Measurements from ENCODE around the gene SLC28A1.
"Not testable (repeated sequence)": the region's sequence is repeated elsewhere in the genome, so short reads cannot be mapped to it uniquely, and the experiment has no call there.

The SLC28A1 gene, protein sequence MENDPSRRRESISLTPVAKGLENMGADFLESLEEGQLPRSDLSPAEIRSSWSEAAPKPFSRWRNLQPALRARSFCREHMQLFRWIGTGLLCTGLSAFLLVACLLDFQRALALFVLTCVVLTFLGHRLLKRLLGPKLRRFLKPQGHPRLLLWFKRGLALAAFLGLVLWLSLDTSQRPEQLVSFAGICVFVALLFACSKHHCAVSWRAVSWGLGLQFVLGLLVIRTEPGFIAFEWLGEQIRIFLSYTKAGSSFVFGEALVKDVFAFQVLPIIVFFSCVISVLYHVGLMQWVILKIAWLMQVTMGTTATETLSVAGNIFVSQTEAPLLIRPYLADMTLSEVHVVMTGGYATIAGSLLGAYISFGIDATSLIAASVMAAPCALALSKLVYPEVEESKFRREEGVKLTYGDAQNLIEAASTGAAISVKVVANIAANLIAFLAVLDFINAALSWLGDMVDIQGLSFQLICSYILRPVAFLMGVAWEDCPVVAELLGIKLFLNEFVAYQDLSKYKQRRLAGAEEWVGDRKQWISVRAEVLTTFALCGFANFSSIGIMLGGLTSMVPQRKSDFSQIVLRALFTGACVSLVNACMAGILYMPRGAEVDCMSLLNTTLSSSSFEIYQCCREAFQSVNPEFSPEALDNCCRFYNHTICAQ

DNA sequence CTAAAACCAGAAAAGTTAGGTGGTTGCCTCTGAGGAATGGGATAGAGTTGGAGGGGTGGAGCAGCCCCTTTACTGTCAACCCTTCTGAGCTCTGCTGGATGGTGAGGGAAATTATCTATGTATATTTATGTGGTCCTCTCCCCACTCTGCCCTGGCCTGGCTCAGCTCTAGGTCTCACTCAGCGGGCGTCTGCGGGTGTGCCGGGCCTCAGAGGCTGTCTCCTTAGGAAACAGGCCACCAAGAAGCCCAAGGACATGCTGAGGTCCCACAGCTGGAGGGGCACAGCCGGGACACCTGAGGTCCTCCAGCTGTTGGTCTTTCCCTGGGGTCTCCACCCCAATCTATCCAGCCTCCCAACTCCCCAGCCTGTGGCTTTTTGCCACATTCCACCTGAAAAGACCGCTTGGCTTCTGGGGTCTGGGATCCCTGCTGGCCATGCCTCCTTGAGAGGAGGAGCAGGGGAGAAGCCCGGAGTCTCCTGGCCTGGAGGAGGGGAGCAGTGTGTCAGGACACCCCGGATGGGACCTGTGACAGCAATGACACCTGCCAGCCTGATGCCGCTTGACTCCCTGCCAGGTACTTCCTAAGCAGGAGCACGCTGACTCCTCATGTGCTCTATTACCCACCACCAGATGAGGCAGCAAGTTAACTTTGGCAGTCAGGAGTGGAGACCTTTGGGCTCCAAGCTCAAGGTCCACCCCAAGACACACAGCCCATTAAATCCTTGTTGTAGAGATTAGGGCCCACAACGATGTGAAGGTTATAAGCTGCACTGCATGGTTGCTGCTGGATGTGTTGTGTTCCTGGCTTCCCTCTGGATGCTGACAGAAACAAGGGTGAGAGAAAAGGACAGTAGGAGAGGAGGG, at the start of gene SLC28A1:
Gene SLC28A1 (plus strand): TSS at position 747 of the 866 bp plus-strand sequence. CDS start 3,099 bp downstream, outside the sequence.
- DNase-seq: no peak

DNA sequence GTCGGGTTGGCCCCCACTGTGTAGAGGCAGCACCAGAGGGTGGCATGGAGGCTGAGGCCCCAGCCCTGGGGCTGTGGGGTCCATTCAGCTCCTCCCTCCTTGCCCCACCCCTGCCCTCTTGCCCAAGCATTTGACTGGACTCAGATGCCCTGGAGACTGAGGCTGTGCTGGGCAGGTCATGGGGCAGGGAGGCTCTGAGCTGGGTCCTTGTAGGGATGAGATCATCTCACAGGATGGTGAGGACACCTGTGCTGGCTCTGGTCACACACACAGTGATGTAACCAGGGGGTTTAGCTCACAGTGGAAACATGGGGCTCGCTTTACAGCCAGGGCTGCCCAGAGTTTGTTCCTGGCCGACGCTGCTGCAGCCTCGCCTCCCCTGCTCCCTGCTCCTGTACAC, 49.5 kb upstream of the SLC28A1 start:
- no peak for DNase-seq

DNA sequence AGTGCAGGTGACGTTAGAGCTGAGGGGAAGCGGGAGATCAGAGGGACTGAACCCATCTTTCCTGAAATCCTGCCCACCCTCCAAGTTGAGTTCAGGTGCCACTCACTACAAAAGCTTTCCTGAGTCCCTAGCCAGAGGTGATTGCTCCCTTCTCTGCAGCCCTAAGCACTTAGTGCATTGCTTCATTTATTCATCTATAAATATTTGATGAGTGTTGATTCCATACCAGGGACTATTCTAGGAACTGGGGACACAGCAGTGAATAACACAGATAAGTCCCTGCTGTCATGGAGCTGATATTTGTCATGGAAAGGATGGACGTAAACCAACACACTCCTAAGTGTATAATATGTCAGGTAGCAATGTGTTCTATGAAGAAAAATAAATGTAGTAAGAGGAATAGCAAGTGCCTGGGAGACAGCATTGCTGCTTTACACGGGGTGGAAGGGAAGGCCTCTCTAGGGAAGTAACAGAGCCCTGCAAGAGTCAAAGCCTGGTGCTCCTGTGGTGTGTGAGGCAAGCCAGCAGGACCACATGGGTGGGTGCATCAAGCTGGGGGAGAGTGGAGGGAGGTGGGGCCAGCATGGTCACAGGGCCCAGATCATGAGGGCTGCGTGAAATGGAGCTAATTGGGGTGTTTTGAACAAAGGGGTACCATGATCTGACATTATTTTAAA, 48.7 kb upstream of the SLC28A1 start:
- no peak for DNase-seq

DNA sequence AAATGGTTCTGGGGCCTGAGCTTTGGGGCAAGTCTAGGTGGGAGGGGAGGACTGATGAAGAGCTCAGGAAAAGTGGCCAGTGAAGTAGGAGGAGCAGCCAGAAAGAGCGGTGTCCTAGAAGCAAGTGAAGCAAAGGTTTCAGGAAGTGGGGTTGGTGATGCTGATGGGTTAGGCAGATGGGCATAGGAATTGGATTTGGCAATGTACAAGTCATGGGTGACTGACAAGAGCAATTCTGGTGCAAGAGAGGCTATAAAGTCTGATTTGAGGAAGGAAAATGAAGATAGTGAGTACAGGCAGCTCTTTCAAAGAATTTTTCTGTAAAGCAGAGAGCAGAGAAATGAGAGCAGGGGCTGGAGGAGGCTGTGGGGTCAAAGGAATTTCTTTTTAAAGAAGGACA, 47.6 kb upstream of the SLC28A1 start:
- no peak for DNase-seq

DNA sequence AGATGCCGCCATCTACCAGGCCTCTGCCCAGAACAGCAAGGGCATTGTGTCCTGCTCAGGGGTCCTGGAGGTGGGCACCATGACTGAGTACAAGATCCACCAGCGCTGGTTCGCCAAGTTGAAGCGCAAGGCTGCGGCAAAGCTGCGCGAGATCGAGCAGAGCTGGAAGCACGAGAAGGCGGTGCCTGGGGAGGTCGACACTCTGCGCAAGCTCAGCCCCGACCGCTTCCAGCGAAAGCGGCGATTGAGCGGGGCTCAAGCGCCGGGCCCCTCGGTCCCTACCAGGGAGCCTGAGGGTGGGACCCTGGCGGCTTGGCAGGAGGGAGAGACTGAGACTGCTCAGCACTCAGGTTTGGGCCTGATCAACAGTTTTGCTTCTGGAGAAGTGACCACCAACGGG, 44.7 kb upstream of the SLC28A1 start:
- no peak for DNase-seq

DNA sequence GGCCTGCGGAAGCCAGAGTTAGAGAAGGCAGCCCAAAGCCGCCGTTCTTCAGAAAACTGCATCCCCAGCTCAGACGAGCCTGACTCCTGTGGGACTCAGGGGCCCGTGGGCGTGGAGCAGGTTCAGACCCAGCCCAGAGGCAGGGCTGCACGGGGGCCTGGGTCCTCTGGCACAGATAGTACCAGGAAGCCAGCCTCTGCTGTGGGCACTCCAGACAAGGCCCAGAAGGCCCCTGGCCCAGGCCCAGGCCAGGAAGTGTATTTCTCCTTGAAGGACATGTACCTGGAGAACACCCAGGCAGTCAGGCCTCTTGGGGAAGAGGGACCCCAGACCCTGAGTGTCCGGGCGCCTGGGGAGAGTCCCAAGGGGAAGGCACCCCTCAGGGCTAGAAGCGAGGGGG, 44.2 kb upstream of the SLC28A1 start:
- no peak for DNase-seq

DNA sequence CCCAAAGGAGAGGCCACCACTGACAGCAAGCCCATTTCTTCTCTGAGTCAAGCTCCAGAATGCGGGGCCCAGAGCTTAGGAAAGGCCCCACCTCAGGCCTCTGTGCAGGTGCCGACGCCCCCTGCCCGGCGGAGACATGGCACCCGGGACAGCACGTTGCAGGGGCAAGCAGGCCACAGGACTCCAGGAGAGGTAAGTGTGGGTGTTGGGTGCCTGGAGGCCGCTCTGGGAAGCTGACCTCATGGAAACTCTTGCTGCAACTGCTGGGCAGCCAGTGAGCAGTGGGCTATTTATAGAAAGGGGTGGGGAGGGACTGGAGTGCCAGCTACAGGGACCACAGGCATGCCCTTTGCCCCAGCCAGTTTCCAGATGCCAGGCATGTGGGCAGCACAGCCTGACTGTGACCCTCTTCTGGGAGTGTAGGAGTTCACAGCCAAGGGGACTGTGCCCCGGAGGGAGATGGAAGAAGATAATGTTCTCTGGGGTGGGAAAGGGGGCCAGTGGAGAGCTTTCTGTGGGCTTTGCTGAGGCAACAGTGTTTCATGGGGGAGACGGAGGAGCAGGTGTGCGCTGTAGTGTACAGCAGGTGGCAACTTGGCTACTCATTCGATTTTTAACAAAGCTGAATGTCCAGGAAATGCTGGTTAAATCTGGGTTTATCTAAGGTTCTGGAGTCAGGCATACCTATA, 43.6 kb upstream of the SLC28A1 start:
- no peak for DNase-seq

DNA sequence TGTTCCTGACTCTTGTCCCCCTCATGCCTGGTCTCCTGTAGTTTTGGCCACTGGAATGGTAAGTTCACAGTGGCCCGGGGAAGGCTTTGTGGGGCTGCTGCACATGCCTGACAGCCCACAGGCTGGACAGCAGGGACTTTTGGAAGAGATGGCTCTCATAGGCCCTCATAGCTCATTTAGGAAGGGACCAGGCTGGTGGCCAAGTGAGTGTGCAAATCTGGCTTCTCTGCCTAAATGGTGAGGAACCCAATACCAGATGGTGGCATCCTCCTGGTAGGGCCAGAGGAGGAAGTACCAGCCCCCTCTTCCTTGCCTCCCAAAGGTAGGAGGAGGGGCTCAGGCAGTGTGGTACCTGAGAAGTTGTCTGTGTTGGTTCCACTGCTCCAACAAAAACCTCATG, 41.7 kb upstream of the SLC28A1 start:
- no peak for DNase-seq

DNA sequence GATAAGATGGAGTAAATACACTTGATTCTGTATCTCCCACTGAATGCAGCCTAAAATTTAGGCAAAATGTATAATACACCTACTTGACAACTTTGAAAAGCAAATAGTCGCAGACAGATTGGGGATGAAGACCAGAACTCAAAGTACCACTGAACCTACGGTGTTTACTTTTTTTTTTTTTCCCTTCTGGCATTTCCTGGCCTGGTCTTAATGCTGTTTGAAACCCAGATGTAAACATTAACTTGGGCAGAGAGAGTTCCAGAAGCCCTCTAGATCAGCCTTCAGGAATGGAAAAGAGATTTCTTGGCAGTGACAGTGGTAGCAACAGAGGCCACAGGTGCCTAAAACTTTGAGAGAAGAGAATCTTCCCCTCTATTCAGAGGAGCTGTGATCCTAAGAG, 39.5 kb upstream of the SLC28A1 start:
- DNase-seq: no peak

DNA sequence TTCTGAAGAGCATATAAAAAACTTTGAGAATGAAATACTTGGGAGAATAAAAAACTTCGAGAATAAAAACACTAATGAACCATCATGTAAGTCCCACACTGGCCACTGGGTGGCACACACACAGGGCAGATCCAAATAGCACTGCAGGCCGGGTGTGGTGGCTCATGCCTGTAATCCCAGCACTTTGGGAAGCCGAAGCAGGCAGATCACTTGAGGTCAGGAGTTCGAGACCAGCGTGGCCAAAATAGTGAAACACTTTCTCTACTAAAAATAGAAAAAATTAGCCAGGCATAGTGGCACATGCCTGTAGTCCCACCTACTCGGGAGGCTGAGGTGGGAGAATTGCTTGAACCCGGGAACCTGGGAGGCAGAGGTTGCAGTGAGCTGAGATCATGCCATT, 38.8 kb upstream of the SLC28A1 start:
- DNase-seq: not testable (repeated sequence)

DNA sequence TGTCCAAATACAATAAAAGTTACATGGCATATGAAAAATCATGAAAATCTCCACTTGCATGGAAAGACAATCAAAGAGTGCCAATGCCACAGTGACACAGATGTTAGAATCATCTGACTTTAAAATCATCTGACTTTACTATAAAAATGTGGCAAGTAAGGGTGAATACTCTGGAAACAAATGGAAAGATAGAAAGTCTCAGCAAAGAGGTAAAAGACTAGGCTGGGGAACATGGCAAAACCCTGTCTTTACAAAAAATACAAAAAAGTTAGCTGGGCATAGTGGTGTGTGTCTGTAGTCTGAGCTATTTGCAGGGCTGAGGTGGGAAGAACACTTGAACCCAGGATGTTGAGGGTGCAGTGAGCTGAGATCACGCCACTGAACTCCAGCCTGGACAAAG, 38.2 kb upstream of the SLC28A1 start:
- DNase-seq: no peak

DNA sequence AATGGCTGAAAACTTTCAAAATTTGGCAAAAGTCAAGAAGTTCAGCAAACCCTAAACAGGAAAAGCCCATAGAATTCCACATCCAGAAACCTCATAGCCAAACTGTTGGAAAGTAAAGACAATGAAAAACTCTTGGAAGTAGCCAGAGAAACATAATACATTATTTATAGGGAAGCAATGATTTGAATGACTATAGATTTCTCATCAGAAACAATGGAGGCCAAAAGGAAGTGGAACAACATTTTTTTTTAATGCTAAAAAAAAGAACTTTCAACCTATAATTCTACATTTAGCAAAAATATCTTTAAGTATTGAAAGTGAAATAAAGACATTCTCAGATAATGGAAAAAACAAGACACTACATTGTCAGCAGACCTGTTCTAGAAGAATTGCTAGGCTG, 37.1 kb upstream of the SLC28A1 start:
- DNase-seq: no peak

DNA sequence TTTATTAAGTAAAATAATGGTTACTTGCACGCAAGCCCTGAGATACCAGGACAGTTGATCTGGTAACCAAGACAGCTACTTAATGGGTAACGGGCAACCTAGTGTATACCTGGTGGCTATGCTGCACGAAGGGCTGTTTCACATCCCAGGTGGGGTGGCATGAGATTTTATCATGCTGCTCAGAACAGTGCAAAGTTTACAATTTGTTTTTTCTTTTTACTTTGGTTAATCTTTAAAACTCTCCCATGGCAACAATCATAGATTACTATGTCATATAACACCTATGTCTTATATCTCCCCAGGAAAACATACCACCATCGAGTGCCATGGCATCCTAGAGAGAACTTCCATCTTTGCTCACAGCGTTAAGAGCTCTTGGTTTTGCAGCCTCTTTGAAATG, 32.2 kb upstream of the SLC28A1 start:
- DNase-seq: no peak

DNA sequence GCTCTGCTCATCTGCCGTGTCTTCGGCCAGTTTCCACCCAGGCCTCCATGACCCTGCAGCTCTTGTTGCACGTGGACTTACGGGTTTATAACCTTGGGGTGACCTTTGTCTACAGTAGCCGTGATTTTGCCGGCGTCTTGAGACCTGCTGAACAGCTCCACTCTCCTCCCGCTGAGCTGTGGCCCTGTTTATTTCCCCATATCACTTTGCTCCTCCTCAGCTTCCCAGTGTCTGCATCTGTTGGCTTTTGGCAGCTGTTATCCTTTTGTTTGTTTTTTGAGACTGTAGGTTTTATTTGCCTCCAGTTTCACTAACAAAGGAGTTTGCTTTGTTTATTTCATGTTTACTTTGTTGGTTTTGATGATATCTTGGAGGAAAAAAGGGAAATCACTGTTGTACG, 29.3 kb upstream of the SLC28A1 start:
- DNase-seq: no peak

DNA sequence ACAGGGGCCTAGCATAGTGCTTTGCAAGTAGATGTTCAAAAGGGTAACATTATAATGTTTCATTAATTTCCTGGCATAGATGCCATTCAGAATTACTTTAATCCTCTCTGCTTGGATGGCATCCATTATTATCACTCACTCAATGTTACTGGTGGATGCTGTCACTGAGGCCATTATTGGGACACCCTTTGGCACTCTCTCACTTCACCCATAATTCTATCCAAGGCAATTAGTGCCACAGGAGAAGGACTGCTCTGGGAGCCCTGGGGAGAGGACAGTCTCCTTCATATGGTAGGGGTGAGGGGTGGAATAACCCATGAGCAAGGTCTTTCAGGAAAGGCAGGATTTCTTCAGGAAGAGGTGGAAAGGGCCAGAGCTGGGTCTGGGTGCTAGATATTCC, 28.7 kb upstream of the SLC28A1 start:
- DNase-seq: no peak

DNA sequence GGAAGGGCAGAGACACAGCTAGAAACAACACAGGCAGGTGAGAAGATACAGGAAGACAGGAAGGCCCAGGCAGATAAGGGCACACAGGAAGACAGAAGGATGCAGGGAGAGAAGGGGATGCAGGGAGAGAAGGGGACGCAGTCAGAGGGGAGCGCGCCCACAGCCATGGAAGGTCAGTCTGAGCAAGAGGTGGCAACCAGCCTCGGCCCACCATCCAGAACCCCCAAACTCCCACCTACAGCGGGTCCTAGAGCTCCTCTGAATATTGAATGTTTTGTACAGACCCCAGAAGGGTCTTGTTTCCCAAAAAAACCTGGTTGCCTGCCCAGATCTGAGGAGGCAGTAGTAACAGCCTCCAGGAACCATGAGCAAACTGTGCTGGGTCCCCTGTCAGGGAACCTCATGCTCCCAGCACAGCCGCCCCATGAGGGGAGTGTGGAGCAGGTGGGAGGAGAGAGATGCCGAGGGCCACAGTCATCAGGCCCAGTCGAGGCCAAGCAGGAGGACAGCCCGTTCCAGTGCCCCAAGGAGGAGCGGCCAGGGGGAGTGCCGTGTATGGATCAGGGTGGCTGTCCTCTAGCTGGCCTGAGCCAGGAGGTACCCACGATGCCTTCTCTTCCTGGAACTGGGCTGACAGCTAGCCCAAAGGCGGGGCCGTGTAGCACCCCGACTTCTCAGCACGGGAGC, 27.6 kb upstream of the SLC28A1 start:
- no peak for DNase-seq

DNA sequence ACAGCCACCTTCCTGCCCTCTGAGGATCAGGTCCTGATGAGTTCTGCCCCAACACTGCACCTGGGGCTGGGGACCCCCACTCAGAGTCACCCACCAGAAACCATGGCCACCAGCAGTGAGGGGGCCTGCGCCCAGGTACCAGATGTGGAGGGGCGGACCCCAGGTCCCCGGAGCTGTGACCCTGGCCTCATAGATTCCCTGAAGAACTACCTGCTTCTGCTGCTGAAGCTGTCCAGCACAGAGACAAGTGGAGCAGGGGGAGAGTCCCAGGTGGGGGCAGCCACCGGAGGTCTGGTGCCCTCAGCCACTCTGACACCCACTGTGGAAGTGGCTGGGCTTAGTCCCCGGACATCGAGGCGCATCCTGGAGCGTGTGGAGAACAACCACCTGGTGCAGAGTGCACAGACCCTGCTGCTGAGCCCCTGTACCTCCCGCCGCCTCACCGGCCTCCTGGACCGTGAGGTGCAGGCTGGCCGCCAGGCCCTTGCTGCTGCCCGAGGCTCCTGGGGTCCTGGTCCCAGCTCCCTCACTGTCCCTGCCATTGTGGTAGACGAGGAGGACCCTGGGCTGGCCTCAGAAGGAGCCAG, 27.0 kb upstream of the SLC28A1 start:
- no peak for DNase-seq

DNA sequence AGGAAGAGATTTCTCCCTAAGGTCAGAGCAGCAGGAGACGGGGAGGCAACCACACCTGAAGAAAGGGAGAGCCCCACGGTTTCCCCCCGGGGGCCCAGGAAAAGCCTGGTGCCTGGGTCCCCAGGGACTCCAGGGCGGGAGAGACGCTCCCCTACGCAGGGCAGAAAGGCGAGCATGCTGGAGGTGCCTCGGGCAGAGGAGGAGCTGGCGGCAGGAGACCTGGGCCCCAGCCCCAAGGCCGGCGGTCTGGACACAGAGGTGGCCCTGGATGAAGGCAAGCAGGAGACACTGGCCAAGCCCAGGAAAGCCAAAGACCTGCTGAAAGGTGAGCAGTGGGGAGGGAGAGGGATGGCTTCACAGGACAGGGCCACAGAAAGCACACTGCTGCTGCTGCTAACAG, 26.2 kb upstream of the SLC28A1 start:
- DNase-seq: no peak

DNA sequence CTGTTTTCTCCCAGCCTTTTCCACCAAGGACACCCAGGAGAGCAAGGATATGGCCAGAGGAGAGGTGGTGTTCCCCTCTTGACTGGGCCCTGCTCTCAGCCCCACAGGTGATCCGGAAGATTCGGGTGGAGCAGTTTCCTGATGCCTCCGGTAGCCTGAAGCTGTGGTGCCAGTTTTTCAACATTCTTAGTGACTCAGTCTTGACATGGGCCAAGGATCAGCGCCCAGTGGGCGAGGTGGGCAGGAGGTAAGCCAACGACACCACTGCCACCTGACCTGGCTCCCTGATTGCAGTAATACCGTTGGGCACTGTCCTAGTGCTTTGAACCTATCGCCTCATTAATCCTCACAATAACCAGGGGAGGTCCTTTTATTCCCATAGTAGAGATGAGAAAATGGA, 25.3 kb upstream of the SLC28A1 start:
- DNase-seq: no peak

DNA sequence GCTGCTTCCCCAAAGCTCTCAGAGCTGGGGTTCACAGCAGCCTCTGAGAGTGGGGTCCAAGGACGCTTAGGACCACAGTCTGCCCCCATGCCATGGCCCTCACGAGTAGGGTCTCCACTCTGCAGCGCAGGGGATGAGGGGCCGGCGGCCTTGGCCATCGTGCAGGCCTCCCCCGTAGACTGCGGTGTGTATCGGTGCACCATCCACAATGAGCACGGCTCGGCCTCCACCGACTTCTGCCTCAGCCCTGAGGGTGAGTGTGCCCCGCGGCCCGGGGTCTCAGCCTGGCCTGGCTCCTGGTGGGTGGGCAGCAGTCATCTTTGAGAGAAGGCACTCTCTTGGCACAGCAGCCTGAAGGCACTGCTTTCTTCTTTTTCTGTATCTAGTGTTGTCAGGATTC, 24.8 kb upstream of the SLC28A1 start:
- no peak for DNase-seq

DNA sequence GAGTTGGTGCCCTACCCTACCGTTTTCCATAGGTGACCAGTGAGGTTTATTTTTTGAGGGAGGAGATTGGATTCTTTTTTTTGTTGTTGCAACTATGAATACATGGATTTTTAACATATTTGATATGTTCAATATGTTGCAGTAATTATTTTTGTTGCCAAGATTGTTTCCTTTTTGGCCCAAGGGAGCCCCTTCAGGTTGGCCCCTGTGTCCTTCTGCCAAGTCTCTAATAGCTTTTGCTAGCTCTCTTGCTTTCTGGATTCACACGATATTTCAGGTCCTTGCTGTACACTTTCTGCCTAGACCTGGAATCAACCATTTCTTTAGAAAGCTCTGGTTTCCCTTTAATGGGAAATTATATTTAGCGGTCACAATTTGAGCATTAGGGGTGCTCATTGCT, 22.7 kb upstream of the SLC28A1 start:
- DNase-seq: no peak
